ENCODE measurements around the gene SLC26A9. TPM values are rescaled to one million over a fixed set of nuclear protein-coding genes. Genes with fewer than 3 reads are reported as not detected.

Gene SLC26A9
- total RNA-seq, 4 donors from 2014 or later = 1.6 to 4.8 (median 3.3) TPM

DNA sequence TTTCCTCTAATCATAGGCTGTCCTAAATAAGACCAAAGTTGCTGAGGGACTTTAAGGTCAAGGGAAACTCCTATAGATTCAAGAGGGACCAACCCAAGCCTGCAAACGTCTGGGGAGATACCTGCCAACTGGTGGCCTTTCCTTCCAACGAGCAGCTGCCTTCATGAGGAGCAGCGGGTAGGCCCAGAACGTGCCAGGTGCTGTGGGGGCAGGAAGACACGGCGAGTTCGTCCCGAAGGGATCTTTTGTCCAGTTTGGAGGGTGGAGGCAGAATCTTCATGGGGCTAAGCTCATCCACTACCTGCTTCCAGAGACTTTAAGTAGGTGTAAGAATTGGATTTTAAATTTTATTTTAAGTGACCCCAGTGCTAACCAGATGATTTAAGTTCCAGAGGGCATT lies 26.0 kb upstream of the SLC26A9 start:
- H3K27me3 ChIP-seq = no peaks in the 10 kb centered on the region
- H3K4me1 ChIP-seq = peaks cover 0 to 17% of the 10 kb centered on the region in 2 donors
- TF ChIP-seq CTCF (IDR thresholded peaks at IDR 0.05) (no peak), POLR2A (IDR thresholded peaks at IDR 0.05) (no peak)
- 88 to 89% methylated on average over 8 of the region's 8 CpGs for WGBS, 2 donors
- intact Hi-C loops (cut with DNase I) = no loop called here
- H3K9me3 ChIP-seq = no peaks in the 10 kb centered on the region
- no peak overlapping the region for H3K4me3 ChIP-seq (replicated peaks in 1 of 3)
- no peak overlapping the region for H3K27ac ChIP-seq
- no peaks in the 10 kb centered on the region for H3K36me3 ChIP-seq
- DNase-seq = no peak

- Histone ChIP-seq H3K9me3 (no peaks in the 10 kb centered on the region), H3K27me3 (no peaks in the 10 kb centered on the region), H3K36me3 (no peaks in the 10 kb centered on the region), H3K4me1 (peaks cover 0 to 25% of the 10 kb centered on the region in 2 donors), H3K4me3 (replicated peaks in 1 of 3) (no peak overlapping the region), H3K27ac (no peak overlapping the region)
- intact Hi-C loops (cut with DNase I) = no loop called here
- TF ChIP-seq CTCF (IDR thresholded peaks at IDR 0.05) (no peak), POLR2A (IDR thresholded peaks at IDR 0.05) (no peak)
- WGBS, 2 donors = 79 to 82% methylated on average over 10 of the region's 10 CpGs
- no peak for DNase-seq
Measured at GRCh38 chr1:205967554-205968335, 24.5 kb upstream of the SLC26A9 start.

GRCh38 chr1:205965036-205965884 lies 22.0 kb upstream of the SLC26A9 start:
- 76 to 77% methylated on average over 13 of the region's 13 CpGs for WGBS, 2 donors
- intact Hi-C loops (cut with DNase I) = no loop called here
- TF ChIP-seq CTCF (IDR thresholded peaks at IDR 0.05) (no peak), POLR2A (IDR thresholded peaks at IDR 0.05) (no peak)

DNA sequence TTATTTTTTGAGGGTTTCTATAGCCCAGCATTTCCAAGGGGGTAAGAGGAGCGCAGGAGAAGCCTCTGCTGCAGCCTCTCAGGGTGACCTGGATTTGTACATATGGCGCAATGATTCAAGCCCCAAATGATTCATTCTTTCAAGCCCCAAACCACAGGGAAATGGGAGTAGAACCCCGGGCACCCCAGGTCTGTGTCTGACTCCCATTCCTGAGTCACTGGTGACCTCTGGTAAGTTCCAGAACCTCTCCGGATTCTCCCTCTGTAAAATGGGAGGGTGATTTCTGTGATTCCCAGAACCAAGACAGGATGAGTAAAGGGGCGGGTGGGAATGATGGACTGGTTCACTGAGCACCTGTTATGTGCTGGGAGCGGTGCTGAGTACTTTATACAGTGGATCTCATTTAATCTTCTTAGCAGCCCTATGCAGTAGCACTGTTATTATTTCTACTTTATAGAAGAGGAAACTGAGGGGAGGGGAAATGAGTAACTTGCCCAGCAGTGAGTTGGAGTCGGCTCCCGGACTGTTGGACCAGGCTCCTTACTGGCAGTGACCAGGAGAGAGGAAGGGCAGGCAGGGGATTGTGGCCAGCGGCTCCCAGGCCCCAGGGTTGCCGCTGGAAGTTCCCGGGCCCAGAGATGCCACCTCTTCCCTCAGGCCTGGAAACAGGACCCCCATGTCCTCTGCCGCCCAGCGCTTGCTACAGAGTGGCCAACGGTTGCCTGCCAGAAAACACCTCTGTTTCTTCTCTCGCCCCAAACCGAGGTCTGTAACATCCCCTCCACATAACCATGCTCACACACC lies 20.3 kb upstream of the SLC26A9 start:
- intact Hi-C loops (cut with DNase I) = no loop called here
- WGBS, 2 donors = 87% methylated on average over 16 of the region's 16 CpGs
- Histone ChIP-seq H3K27ac (no peak overlapping the region), H3K9me3 (no peaks in the 10 kb centered on the region), H3K36me3 (no peaks in the 10 kb centered on the region), H3K4me3 (replicated peaks in 1 of 3) (no peak overlapping the region), H3K4me1 (peaks cover 15 to 35% of the 10 kb centered on the region in 2 donors), H3K27me3 (no peaks in the 10 kb centered on the region)
- DNase-seq = no peak
- no peak for TF ChIP-seq POLR2A (IDR thresholded peaks at IDR 0.05)
- no peak for TF ChIP-seq CTCF (IDR thresholded peaks at IDR 0.05)

More at GRCh38 chr1:205965036-205965884, 22.0 kb upstream of the SLC26A9 start:
- Histone ChIP-seq H3K27me3 (no peaks in the 10 kb centered on the region), H3K4me3 (replicated peaks in 1 of 3) (no peak overlapping the region), H3K9me3 (no peaks in the 10 kb centered on the region), H3K27ac (no peak overlapping the region), H3K4me1 (peaks cover 15 to 35% of the 10 kb centered on the region in 2 donors), H3K36me3 (no peaks in the 10 kb centered on the region)
- DNase-seq = no peak
